Stimulated activated CD4-positive, alpha-beta T cell treated with anti-CD3 and anti-CD28 coated beads, Interleukin-2, amount 100 ng/mL, for 4 hours (primary cell): ENCODE data around the gene PCDHA4.
"Not testable (repeated sequence)": the region's sequence is repeated elsewhere in the genome, so short reads cannot be mapped to it uniquely, and the experiment has no call there.

Experiments used
- DNase-seq: peaks from one replicate; pipeline ENCODE4 v3.0.0-alpha.2; 2020; ENCODE audit warnings: low read depth

Gene PCDHA4

GRCh38 chr5:140806834-140807775, at the start of gene PCDHA4:
PCDHA4 (plus strand) TSS chr5:140807068.
- no peak for DNase-seq

GRCh38 chr5:140764177-140764973, 42.5 kb upstream of the PCDHA4 start:
- no peak for DNase-seq

- DNase-seq = no peak
Measured at GRCh38 chr5:140767444-140767843, 39.4 kb upstream of the PCDHA4 start.

GRCh38 chr5:140780512-140780911, 26.4 kb upstream of the PCDHA4 start:
- DNase-seq = no peak

- no peak for DNase-seq
Measured at GRCh38 chr5:140785905-140786686, 20.8 kb upstream of the PCDHA4 start, which contains the start of gene PCDHA1. PCDHA1 (plus strand) TSS chr5:140786140.

DNA sequence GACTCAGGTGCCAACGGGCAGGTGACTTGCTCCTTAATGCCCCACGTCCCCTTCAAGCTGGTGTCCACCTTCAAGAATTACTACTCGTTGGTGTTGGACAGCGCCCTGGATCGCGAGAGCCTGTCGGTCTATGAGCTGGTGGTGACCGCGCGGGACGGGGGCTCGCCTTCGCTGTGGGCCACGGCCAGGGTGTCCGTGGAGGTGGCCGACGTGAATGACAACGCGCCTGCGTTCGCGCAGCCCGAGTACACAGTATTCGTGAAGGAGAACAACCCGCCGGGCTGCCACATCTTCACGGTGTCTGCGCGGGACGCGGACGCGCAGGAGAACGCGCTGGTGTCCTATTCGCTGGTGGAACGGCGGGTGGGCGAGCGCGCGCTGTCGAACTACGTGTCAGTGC, 19.4 kb upstream of the PCDHA4 start:
- not testable (repeated sequence) for DNase-seq

DNA sequence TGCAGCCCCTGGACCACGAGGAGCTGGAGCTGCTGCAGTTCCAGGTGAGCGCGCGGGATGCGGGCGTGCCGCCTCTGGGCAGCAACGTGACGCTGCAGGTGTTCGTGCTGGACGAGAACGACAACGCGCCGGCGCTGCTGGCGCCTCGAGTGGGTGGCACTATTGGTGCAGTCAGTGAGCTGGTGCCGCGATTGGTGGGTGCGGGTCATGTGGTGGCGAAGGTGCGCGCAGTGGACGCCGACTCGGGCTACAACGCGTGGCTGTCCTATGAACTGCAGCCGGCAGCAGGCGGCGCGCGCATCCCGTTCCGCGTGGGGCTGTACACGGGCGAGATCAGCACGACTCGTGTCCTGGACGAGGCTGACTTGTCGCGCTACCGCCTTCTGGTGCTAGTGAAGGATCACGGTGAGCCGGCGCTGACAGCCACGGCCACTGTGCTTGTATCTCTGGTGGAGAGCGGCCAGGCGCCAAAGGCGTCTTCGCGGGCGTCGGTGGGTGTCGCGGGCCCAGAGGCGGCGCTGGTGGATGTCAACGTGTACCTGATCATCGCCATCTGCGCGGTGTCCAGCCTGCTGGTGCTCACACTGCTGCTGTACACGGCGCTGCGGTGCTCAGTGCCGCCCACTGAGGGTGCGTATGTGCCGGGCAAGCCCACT, 18.9 kb upstream of the PCDHA4 start:
- not testable (repeated sequence) for DNase-seq

- no peak for DNase-seq
Measured at GRCh38 chr5:140791089-140791488, 15.8 kb upstream of the PCDHA4 start.

GRCh38 chr5:140794595-140795258, 12.1 kb upstream of the PCDHA4 start, which contains the start of gene PCDHA2:
PCDHA2 (plus strand) TSS chr5:140794852.
- no peak for DNase-seq

GRCh38 chr5:140795259-140795641, 11.6 kb upstream of the PCDHA4 start:
- DNase-seq = no peak

DNA sequence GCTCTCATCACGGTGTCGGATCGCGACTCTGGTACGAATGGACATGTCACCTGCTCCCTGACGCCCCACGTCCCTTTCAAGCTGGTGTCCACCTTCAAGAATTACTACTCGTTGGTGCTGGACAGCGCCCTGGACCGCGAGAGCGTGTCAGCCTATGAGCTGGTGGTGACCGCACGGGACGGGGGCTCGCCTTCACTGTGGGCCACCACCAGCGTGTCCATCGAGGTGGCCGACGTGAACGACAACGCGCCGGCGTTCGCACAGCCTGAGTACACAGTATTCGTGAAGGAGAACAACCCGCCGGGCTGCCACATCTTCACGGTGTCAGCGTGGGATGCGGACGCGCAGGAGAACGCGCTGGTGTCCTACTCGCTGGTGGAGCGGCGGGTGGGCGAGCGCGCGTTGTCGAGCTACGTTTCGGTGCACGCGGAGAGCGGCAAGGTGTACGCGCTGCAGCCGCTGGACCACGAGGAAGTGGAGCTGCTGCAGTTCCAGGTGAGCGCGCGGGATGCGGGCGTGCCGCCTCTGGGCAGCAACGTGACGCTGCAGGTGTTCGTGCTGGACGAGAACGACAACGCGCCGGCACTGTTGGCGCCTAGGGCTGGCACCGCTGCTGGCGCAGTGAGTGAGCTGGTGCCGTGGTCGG, 10.7 kb upstream of the PCDHA4 start:
- DNase-seq = not testable (repeated sequence)

GRCh38 chr5:140796718-140797095, 10.2 kb upstream of the PCDHA4 start:
- no peak for DNase-seq

- no peak for DNase-seq
Measured at GRCh38 chr5:140800816-140801493, 5.9 kb upstream of the PCDHA4 start, which contains the start of gene PCDHA3. PCDHA3 (plus strand) TSS chr5:140801057.

DNA sequence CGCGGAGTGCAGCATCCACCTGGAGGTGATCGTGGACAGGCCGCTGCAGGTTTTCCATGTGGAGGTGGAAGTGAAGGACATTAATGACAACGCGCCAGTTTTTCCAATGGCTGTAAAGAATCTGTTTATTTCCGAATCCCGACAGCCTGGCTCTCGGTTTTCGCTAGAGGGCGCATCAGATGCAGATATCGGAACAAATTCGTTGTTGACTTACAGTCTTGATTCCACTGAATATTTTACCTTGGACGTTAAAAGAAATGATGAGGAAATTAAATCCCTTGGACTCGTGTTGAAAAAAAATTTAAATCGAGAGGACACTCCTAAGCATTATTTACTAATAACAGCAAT, 5.4 kb upstream of the PCDHA4 start:
- DNase-seq = no peak

- DNase-seq = not testable (repeated sequence)
Measured at GRCh38 chr5:140802381-140802780, 4.5 kb upstream of the PCDHA4 start.

DNA sequence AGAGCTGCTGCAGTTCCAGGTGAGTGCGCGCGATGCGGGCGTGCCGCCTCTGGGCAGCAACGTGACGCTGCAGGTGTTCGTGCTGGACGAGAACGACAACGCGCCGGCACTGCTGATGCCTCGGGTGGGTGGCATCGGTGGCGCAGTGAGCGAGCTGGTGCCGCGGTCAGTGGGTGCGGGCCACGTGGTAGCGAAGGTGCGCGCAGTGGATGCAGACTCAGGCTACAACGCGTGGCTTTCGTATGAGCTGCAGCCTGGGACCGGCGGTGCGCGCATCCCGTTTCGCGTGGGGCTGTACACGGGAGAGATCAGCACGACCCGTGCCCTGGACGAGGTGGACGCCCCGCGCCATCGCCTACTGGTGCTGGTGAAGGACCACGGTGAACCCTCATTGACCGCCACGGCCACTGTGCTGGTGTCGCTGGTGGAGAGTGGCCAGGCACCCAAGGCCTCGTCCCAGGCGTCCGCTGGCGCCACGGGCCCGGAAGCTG, 4.0 kb upstream of the PCDHA4 start:
- no peak for DNase-seq

GRCh38 chr5:140808241-140808888, 1.5 kb downstream of the PCDHA4 start:
- DNase-seq = not testable (repeated sequence)

GRCh38 chr5:140808889-140809291, 2.0 kb downstream of the PCDHA4 start:
- DNase-seq = no peak
